IMR-90 (cell line): ENCODE measurements around the gene SPEF2. TPM values are rescaled to one million over a fixed set of nuclear protein-coding genes. Genes with fewer than 3 reads are reported as not detected.

Source experiments
- ATAC-seq: fragments of 200-7000 bp; cut with Tn5 transposase; 2 replicates; pipeline ENCODE4 v1.9.1; 2020; ENCODE audit warnings: low read depth, mild to moderate bottlenecking, moderate library complexity
- BruUV-seq: library from RNA; stranded (reverse); fragments of 400-500 nt; replicated peaks from 2 replicates; lab custom pipeline; 2021; lab: Mats Ljungman, UMichigan
- CTCF ChIA-PET: fragments of 300-600 bp; formaldehyde crosslinking; extraction: SDS; loops from one replicate; lab custom pipeline; 2021; ENCODE audit warnings: antibody characterized with exemption; lab: Yijun Ruan, JAX
- POLR2A ChIA-PET: fragments of 300-600 bp; sonication (Branson Sonifier 250); formaldehyde crosslinking; loops from one replicate; lab custom pipeline; 2022; ENCODE audit warnings: antibody characterized with exemption; ENCODE audit not compliant: unreplicated experiment; lab: Charles Lee
- DNase-seq: peaks from one replicate; pipeline ENCODE4 v3.0.0; 2013
- H2AFZ ChIP-seq: replicated peaks from 2 replicates; pipeline ENCODE3; 2013; ENCODE audit warnings: low read length, mild to moderate bottlenecking; ENCODE audit not compliant: poor library complexity
- H2AK5ac ChIP-seq: 2 replicates; pipeline ENCODE4 v1.6.1; 2013; ENCODE audit warnings: low read depth, low read length, inconsistent platforms
- H2AK9ac ChIP-seq: replicated peaks from 2 replicates; pipeline ENCODE3; 2013; ENCODE audit warnings: mild to moderate bottlenecking, low read depth, low read length, moderate library complexity; ENCODE audit not compliant: poor library complexity
- H2BK120ac ChIP-seq: 2 replicates; pipeline ENCODE4 v1.6.1; 2013; ENCODE audit warnings: low read depth, low read length, inconsistent platforms
- H2BK15ac ChIP-seq: 3 replicates; pipeline ENCODE4 v1.6.1; 2013; ENCODE audit warnings: low read depth, low read length, inconsistent platforms
- H2BK20ac ChIP-seq: 2 replicates; pipeline ENCODE4 v1.6.1; 2013; ENCODE audit warnings: low read depth, mild to moderate bottlenecking, inconsistent platforms, low read length, moderate library complexity
- H2BK5ac ChIP-seq: 2 replicates; pipeline ENCODE4 v1.6.1; 2013; ENCODE audit warnings: mild to moderate bottlenecking, low read depth, low read length, inconsistent platforms; ENCODE audit not compliant: poor library complexity, severe bottlenecking
- H3K14ac ChIP-seq: replicated peaks from 2 replicates; pipeline ENCODE4 v1.6.1; 2013; ENCODE audit warnings: low read depth, low read length, inconsistent platforms
- H3K18ac ChIP-seq: 2 replicates; pipeline ENCODE4 v1.6.1; 2013; ENCODE audit warnings: low read depth, low read length, control low read depth
- H3K23ac ChIP-seq: 2 replicates; pipeline ENCODE4 v1.6.1; 2013; ENCODE audit warnings: low read depth, low read length, inconsistent platforms
- H3K27ac ChIP-seq: 2 replicates; pipeline ENCODE4 v1.5.1; 2013; ENCODE audit warnings: mild to moderate bottlenecking, control low read depth, low read length; ENCODE audit not compliant: insufficient read depth
- H3K27me3 ChIP-seq: 2 replicates; pipeline ENCODE4 v1.6.1; 2013; ENCODE audit warnings: low read length; ENCODE audit not compliant: control insufficient read depth, insufficient read depth
- H3K36me3 ChIP-seq: 2 replicates; pipeline ENCODE4 v1.6.1; 2013; ENCODE audit warnings: low read length, mixed read lengths; ENCODE audit not compliant: control insufficient read depth, insufficient read depth
- H3K4ac ChIP-seq: 2 replicates; pipeline ENCODE4 v1.6.1; 2013; ENCODE audit warnings: low read depth, low read length, inconsistent platforms
- H3K4me1 ChIP-seq: 2 replicates; pipeline ENCODE4 v1.6.1; 2013; ENCODE audit warnings: low read length, mixed read lengths; ENCODE audit not compliant: control insufficient read depth, insufficient read depth
- H3K4me2 ChIP-seq: 2 replicates; pipeline ENCODE4 v1.6.1; 2013; ENCODE audit warnings: low read depth, mild to moderate bottlenecking, control low read depth, low read length, moderate library complexity
- H3K4me3 ChIP-seq: 2 replicates; pipeline ENCODE4 v1.5.1; 2013; ENCODE audit warnings: low read depth, mild to moderate bottlenecking, control low read depth, low read length, moderate library complexity; ENCODE audit not compliant: insufficient read depth
- H3K56ac ChIP-seq: 2 replicates; pipeline ENCODE4 v1.6.1; 2013; ENCODE audit warnings: low read length, inconsistent platforms; ENCODE audit not compliant: insufficient read depth; ENCODE audit errors: extremely low read depth
- H3K79me1 ChIP-seq, 2 experiments: 2 replicates each; pipeline ENCODE4 v1.6.1; 2013; ENCODE audit warnings: low read length in 2 of 2, inconsistent platforms in 1 of 2, low read depth in 1 of 2
- H3K9ac ChIP-seq: 2 replicates; pipeline ENCODE4 v1.6.1; 2013; ENCODE audit warnings: low read depth, low read length, control low read depth
- H3K9me1 ChIP-seq: 2 replicates; pipeline ENCODE4 v1.6.1; 2013; ENCODE audit warnings: low read length, inconsistent platforms; ENCODE audit not compliant: insufficient read depth
- H3K9me3 ChIP-seq: 2 replicates; pipeline ENCODE4 v1.6.1; 2013; ENCODE audit warnings: low read length; ENCODE audit not compliant: control insufficient read depth, insufficient read depth
- H4K20me1 ChIP-seq: 2 replicates; pipeline ENCODE4 v1.6.1; 2013; ENCODE audit warnings: low read length, inconsistent platforms; ENCODE audit not compliant: insufficient read depth
- H4K5ac ChIP-seq: 2 replicates; pipeline ENCODE4 v1.6.1; 2013; ENCODE audit warnings: mild to moderate bottlenecking, low read depth, low read length, control low read depth
- H4K8ac ChIP-seq, 2 experiments: 2 replicates each; pipeline ENCODE4 v1.6.1; 2013; ENCODE audit warnings: low read depth in 2 of 2, low read length in 2 of 2, control low read depth in 1 of 2, inconsistent platforms in 1 of 2
- H4K91ac ChIP-seq: 2 replicates; pipeline ENCODE4 v1.6.1; 2013; ENCODE audit warnings: low read depth, low read length, inconsistent platforms; ENCODE audit not compliant: insufficient read depth
- CEBPB ChIP-seq: IDR thresholded peaks from 2 replicates; pipeline ENCODE4 v1.6.1; 2012; ENCODE audit warnings: low read depth, low read length, improper control_type of control experiment
- FOS ChIP-seq: fragments of 150-350 bp; IDR thresholded peaks from 2 replicates; pipeline ENCODE4 v1.6.1; 2016; ENCODE audit warnings: low read depth, low read length
- MXI1 ChIP-seq: IDR thresholded peaks from 2 replicates; pipeline ENCODE4 v1.6.1; 2012; ENCODE audit warnings: low read depth, mild to moderate bottlenecking, low read length, moderate library complexity, borderline replicate concordance
- RAD21 ChIP-seq: IDR thresholded peaks from 2 replicates; pipeline ENCODE4 v1.6.1; 2012; ENCODE audit warnings: low read length, improper control_type of control experiment
- SMC3 ChIP-seq: fragments of 150-350 bp; IDR thresholded peaks from 2 replicates; pipeline ENCODE4 v1.6.1; 2016; ENCODE audit warnings: low read depth, mild to moderate bottlenecking, antibody characterized with exemption, low read length, moderate library complexity
- WGBS, 2 experiments: methylation state at CpG; one replicate each; pipeline versions ENCODE4 v1.1.5 to v1.1.7; 2013; ENCODE audit warnings: missing lambda C conversion rate in 2 of 2; ENCODE audit not compliant: insufficient read length in 1 of 2; ENCODE audit errors: extremely low coverage in 2 of 2; 5-methylcytosine and 5-hydroxymethylcytosine counted together
- dilution Hi-C: fragments of 300-500 bp; cut with HindIII; formaldehyde crosslinking; loops from one replicate; pipeline ENCODE4 v1.14.3; 2018; ENCODE audit warnings: low sequenced_read_pairs; ENCODE audit not compliant: unreplicated experiment
- in situ Hi-C: fragments of 300-500 bp; cut with MboI; formaldehyde crosslinking; loops from 3 replicates; pipeline ENCODE4 v1.14.3; 2019; ENCODE audit warnings: low sequenced_read_pairs, inconsistent platforms, mixed read lengths
- intact Hi-C: fragments of 100-400 bp; cut with micrococcal nuclease; formaldehyde crosslinking; loops from 2 replicates; pipeline ENCODE4 v1.10.0; 2022
- polyA plus RNA-seq, 3 experiments: library from polyadenylated mRNA; depleted of rRNA; stranded (reverse); fragments of >200 nt; gene quantifications; 2 replicates each; pipeline ENCODE4 v1.2.3, GENCODE V29; 2012; ENCODE audit warnings: low replicate concordance in 1 of 3
- total RNA-seq: library from RNA; depleted of rRNA; stranded (reverse); fragments of >200 nt; gene quantifications from 2 replicates; pipeline ENCODE4 v1.2.3, GENCODE V29; 2012

Gene SPEF2
- total and polyA plus RNA-seq, 2 of the 4 experiments (the other 2 are of a cell fraction), result 1.7 to 2.3 TPM

DNA sequence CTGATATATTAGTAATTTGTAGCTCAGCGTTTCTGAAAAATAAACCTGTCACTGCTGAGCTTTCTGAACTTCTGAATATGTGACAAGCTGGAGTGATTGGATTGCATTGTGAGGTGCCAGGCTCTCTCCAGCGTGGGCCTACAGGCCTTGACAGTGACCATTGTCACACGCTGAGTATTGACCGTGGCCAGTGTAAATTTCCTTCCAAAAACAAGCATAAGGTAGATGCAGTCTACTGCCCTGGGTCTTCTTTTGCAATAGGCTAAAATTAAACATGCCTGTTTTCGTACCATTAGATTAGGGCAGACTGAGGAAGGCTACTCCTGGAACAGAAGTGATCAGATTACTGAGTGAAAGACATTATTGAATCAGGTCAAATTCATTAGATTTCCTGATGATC is 60.2 kb downstream of the SPEF2 start:
- H2BK20ac ChIP-seq, result no peak overlapping the region
- ChIA-PET POLR2A (no interaction called here), CTCF (no interaction called here)
- no peaks in the 10 kb centered on the region for H3K9me3 ChIP-seq
- H3K79me1 ChIP-seq, result no peaks in the 10 kb centered on the region
- no peak overlapping the region for H3K4me2 ChIP-seq
- H3K4me1 ChIP-seq, result no peaks in the 10 kb centered on the region
- no peak for DNase-seq
- 80% methylated on average over 2 of the region's 5 CpGs; no CpG with 5 or more reads in 1 of the 2 experiments for WGBS, 2 experiments
- H3K36me3 ChIP-seq, result no peaks in the 10 kb centered on the region
- no peaks in the 10 kb centered on the region; the same call in 1 of the 2 replicates for H3K9me1 ChIP-seq
- H2BK120ac ChIP-seq, result no peak overlapping the region
- H3K14ac ChIP-seq, result no peak overlapping the region
- in situ Hi-C loops (no loop called here), intact Hi-C loops (no loop called here), dilution Hi-C loops (no loop called here)
- H4K5ac ChIP-seq, result no peak overlapping the region
- H2AK5ac ChIP-seq, result no peak overlapping the region
- no peak overlapping the region for H3K9ac ChIP-seq
- no peak overlapping the region for H3K27ac ChIP-seq
- no peak overlapping the region for H3K23ac ChIP-seq
- no peak overlapping the region for H2AFZ ChIP-seq
- H3K18ac ChIP-seq, result no peak overlapping the region
- no peaks in the 10 kb centered on the region for H3K27me3 ChIP-seq
- H3K56ac ChIP-seq, result no peak overlapping the region
- ATAC-seq, result no peak
- no peak overlapping the region for H2AK9ac ChIP-seq
- no peak overlapping the region for H3K4me3 ChIP-seq
- H2BK5ac ChIP-seq, result no peak overlapping the region
- no peak for TF ChIP-seq FOS
- no peak for TF ChIP-seq MXI1
- no peak for TF ChIP-seq SMC3
- TF ChIP-seq RAD21, result no peak
- TF ChIP-seq CEBPB, result no peak
- H3K4ac ChIP-seq, result no peak overlapping the region
- H4K8ac ChIP-seq, result no peak overlapping the region
- no peaks in the 10 kb centered on the region for H4K20me1 ChIP-seq
- H4K91ac ChIP-seq, result no peak overlapping the region
- H2BK15ac ChIP-seq, result no peak overlapping the region
- no TSS peak for BruUV-seq
